OCI-LY7 (cell line): ENCODE results near the gene AGFG2.

Source experiments
- EZH2phosphoT487 ChIP-seq: fragments of 200-600 bp; sonication (generic); IDR thresholded peaks from 2 replicates; pipeline ENCODE4 v1.6.1; 2018; ENCODE audit warnings: low read depth, borderline replicate concordance, mild to moderate bottlenecking, mixed run types, antibody characterized with exemption, low read length, moderate library complexity, mixed read lengths
- TF ChIP-seq, protein P1 (sequence below): fragments of 200-600 bp; sonication (generic); conservative IDR thresholded peaks from 2 replicates; pipeline ENCODE4 v1.5.1; 2014; ENCODE audit warnings: mild to moderate bottlenecking, antibody characterized with exemption, low read length, moderate library complexity, mixed read lengths

DNA sequence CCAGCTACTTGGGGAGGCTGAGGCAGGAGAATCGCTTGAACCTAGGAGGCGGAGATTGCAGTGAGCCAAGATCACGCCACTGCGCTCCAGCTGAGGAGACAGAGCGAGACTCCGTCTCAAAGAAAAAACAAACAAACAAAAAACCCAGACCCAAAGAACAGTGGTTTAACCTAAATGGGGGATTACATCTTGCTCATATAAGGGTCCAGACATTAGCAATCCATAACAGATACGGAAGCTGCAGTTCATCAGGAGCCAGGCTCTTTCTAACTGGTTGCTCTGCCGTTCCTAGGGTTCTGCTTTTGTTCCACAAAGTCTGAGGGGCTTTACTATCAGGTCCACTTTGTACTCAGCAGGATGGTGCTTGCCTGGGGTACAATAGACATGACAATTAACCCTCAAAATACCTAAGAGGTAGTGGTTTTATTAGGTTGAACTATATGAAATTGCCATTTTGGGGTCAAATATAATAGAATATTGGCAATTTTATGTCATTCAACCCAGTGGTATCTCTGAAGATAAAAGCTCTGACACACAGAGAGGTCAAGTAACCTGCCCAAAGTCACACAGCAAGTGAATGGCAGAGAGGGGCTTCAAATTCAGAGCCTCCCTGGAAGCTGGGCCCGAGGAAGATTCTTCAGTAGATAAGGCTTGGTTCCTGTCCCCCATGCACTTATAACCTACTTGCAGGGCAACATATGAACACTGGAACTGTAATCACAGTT lies 34.0 kb upstream of the AGFG2 start:
- TF ChIP-seq, protein P1, sequence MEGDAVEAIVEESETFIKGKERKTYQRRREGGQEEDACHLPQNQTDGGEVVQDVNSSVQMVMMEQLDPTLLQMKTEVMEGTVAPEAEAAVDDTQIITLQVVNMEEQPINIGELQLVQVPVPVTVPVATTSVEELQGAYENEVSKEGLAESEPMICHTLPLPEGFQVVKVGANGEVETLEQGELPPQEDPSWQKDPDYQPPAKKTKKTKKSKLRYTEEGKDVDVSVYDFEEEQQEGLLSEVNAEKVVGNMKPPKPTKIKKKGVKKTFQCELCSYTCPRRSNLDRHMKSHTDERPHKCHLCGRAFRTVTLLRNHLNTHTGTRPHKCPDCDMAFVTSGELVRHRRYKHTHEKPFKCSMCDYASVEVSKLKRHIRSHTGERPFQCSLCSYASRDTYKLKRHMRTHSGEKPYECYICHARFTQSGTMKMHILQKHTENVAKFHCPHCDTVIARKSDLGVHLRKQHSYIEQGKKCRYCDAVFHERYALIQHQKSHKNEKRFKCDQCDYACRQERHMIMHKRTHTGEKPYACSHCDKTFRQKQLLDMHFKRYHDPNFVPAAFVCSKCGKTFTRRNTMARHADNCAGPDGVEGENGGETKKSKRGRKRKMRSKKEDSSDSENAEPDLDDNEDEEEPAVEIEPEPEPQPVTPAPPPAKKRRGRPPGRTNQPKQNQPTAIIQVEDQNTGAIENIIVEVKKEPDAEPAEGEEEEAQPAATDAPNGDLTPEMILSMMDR = no peak
- no peak for TF ChIP-seq EZH2phosphoT487
